GM23248 (cell line): ENCODE results near the gene ARHGAP24. TPM values are rescaled to one million over a fixed set of nuclear protein-coding genes. Genes with fewer than 3 reads are reported as not detected.
A peak's percentile ranks its signal among the peaks of the same experiment; 100 is the strongest.

Experiments used
- DNase-seq: peaks from one replicate; pipeline ENCODE4 v3.0.0-alpha.2; 2015
- H2AFZ ChIP-seq: fragments of 200-600 bp; sonication (generic); 2 replicates; pipeline ENCODE4 v1.6.1; 2016; ENCODE audit warnings: antibody characterized with exemption
- H3F3A ChIP-seq: fragments of 200-600 bp; sonication (generic); 2 replicates; pipeline ENCODE4 v1.6.1; 2016; ENCODE audit warnings: mild to moderate bottlenecking, antibody characterized with exemption, mixed run types; ENCODE audit not compliant: insufficient read depth
- H3K27ac ChIP-seq: fragments of 200-600 bp; sonication (generic); 2 replicates; pipeline ENCODE4 v1.5.1; 2016; ENCODE audit warnings: mild to moderate bottlenecking
- H3K27me3 ChIP-seq: fragments of 200-600 bp; sonication (generic); replicated peaks from 2 replicates; pipeline ENCODE4 v1.6.1; 2016; ENCODE audit warnings: mild to moderate bottlenecking; ENCODE audit not compliant: insufficient read depth
- H3K36me3 ChIP-seq: fragments of 200-600 bp; sonication (generic); 2 replicates; pipeline ENCODE4 v1.6.1; 2016; ENCODE audit warnings: low read depth, mild to moderate bottlenecking
- H3K4me1 ChIP-seq: fragments of 200-600 bp; sonication (generic); 2 replicates; pipeline ENCODE4 v1.6.1; 2016; ENCODE audit warnings: mild to moderate bottlenecking; ENCODE audit not compliant: insufficient read depth
- H3K4me2 ChIP-seq: fragments of 200-600 bp; sonication (generic); one replicate; pipeline ENCODE4 v1.6.1; 2016; ENCODE audit warnings: mild to moderate bottlenecking; ENCODE audit not compliant: unreplicated experiment
- H3K4me3 ChIP-seq: fragments of 200-600 bp; sonication (generic); 2 replicates; pipeline ENCODE4 v1.5.1; 2016; ENCODE audit warnings: mild to moderate bottlenecking
- H3K79me2 ChIP-seq: fragments of 200-600 bp; sonication (generic); 2 replicates; pipeline ENCODE4 v1.6.1; 2016; ENCODE audit warnings: mild to moderate bottlenecking; ENCODE audit not compliant: insufficient read depth
- H3K9ac ChIP-seq: fragments of 200-600 bp; sonication (generic); 2 replicates; pipeline ENCODE4 v1.6.1; 2016; ENCODE audit warnings: mild to moderate bottlenecking
- H3K9me2 ChIP-seq: fragments of 200-600 bp; sonication (generic); 2 replicates; pipeline ENCODE4 v1.6.1; 2016; ENCODE audit warnings: mixed run types, mild to moderate bottlenecking, moderate library complexity; ENCODE audit not compliant: insufficient read depth
- H3K9me3 ChIP-seq: fragments of 200-600 bp; sonication (generic); one replicate; pipeline ENCODE4 v1.6.1; 2017; ENCODE audit warnings: low read depth
- H4K20me1 ChIP-seq: fragments of 200-600 bp; sonication (generic); 2 replicates; pipeline ENCODE4 v1.6.0; 2016; ENCODE audit not compliant: insufficient read depth
- EZH2 ChIP-seq: fragments of 200-600 bp; sonication (generic); IDR thresholded peaks from 2 replicates; pipeline ENCODE4 v1.6.1; 2018; ENCODE audit warnings: antibody characterized with exemption, mild to moderate bottlenecking; ENCODE audit not compliant: insufficient read depth, poor library complexity, severe bottlenecking
- EZH2phosphoT487 ChIP-seq: fragments of 200-600 bp; sonication (generic); IDR thresholded peaks from 2 replicates; pipeline ENCODE4 v1.6.1; 2018; ENCODE audit warnings: antibody characterized with exemption, moderate library complexity, mild to moderate bottlenecking, low read depth; ENCODE audit not compliant: insufficient read depth
- WGBS, 2 experiments: methylation state at CpG; one replicate each; pipeline ENCODE4 v1.1.6; 2015 to 2017; ENCODE audit warnings: low lambda C conversion rate in 2 of 2, low coverage in 1 of 2; ENCODE audit errors: missing lambda C conversion rate in 2 of 2; 5-methylcytosine and 5-hydroxymethylcytosine counted together
- in situ Hi-C: fragments of 300-500 bp; cut with MboI; formaldehyde crosslinking; loops from 2 replicates; pipeline ENCODE4 v1.15.0; 2020
- polyA plus RNA-seq: library from polyadenylated mRNA; unstranded; fragments of >200 nt; fragmentation: Nextera tagmentation; extraction: Ambion mirVana; gene quantifications from 2 replicates; pipeline ENCODE4 v1.2.1, GENCODE V29; 2016
- total RNA-seq: library from RNA; depleted of rRNA; stranded (reverse); fragments of >200 nt; shearing (Covaris generic); gene quantifications from 2 replicates; pipeline ENCODE4 v1.2.3, GENCODE V29; 2014

ARHGAP24 gene
- total and polyA plus RNA-seq, 2 experiments from 2014 or later: 24.1 to 31.6 TPM

GRCh38 chr4:85773372-85773771 is 298.4 kb downstream of the ARHGAP24 start:
- in situ Hi-C loops: no loop called here
- no peak overlapping the region for H3K27ac ChIP-seq

GRCh38 chr4:85774000-85774399 is 299.1 kb downstream of the ARHGAP24 start:
- WGBS, 2 experiments: 96 to 97% methylated on average over 1 of the region's 1 CpG
- no peak overlapping the region for H2AFZ ChIP-seq
- no peaks in the 10 kb centered on the region for H3K27me3 ChIP-seq
- H3K27ac ChIP-seq: no peak overlapping the region
- no peaks in the 10 kb centered on the region for H3K9me3 ChIP-seq
- no peak overlapping the region for H3K4me3 ChIP-seq
- in situ Hi-C loops: no loop called here
- TF ChIP-seq EZH2: no peak
- peaks cover 19% of the 10 kb centered on the region; the same call in 1 of the 2 replicates for H3F3A ChIP-seq
- H3K36me3 ChIP-seq: no peaks in the 10 kb centered on the region
- H3K4me2 ChIP-seq: no peak overlapping the region
- no peaks in the 10 kb centered on the region for H4K20me1 ChIP-seq
- H3K9me2 ChIP-seq: no peaks in the 10 kb centered on the region
- no peak overlapping the region for H3K9ac ChIP-seq
- H3K79me2 ChIP-seq: peaks cover 14% of the 10 kb centered on the region
- DNase-seq: no peak
- H3K4me1 ChIP-seq: peaks cover 37% of the 10 kb centered on the region

More at GRCh38 chr4:85773372-85773771, 298.4 kb downstream of the ARHGAP24 start:
- Histone ChIP-seq H2AFZ (no peak overlapping the region), H3K79me2 (peaks cover 11% of the 10 kb centered on the region), H3K9me2 (no peaks in the 10 kb centered on the region), H3K27me3 (no peaks in the 10 kb centered on the region), H4K20me1 (no peaks in the 10 kb centered on the region), H3K9ac (no peak overlapping the region), H3K4me1 (peaks cover 36% of the 10 kb centered on the region), H3K36me3 (no peaks in the 10 kb centered on the region), H3K9me3 (no peaks in the 10 kb centered on the region), H3K4me3 (no peak overlapping the region), H3F3A (peaks cover 12% of the 10 kb centered on the region; the same call in 1 of the 2 replicates), H3K4me2 (no peak overlapping the region)
- WGBS, 2 experiments: 94 to 96% methylated on average over 1 of the region's 1 CpG
- TF ChIP-seq EZH2 (no peak), EZH2phosphoT487 (no peak)
- no peak for DNase-seq

GRCh38 chr4:85774489-85774888 is 299.5 kb downstream of the ARHGAP24 start:
- TF ChIP-seq EZH2phosphoT487: no peak
- no peak for TF ChIP-seq EZH2
- in situ Hi-C loops: no loop called here

GRCh38 chr4:85776096-85776495 is 301.1 kb downstream of the ARHGAP24 start:
- DNase-seq: no peak
- WGBS, 2 experiments: 9 to 13% methylated on average over 2 of the region's 2 CpGs
- Histone ChIP-seq H3K4me3 (0 out of 2 replicates have a peak overlapping the region, but pooled peaks have one; percentile 22), H3K4me2 (peak overlapping the region; percentile 3), H3K4me1 (peaks cover 45% of the 10 kb centered on the region), H3K27ac (0 out of 2 replicates have a peak overlapping the region, but pooled peaks have one; percentile 1), H3K79me2 (peaks cover 35% of the 10 kb centered on the region), H4K20me1 (no peaks in the 10 kb centered on the region), H3F3A (peaks cover 31% of the 10 kb centered on the region; the same call in 1 of the 2 replicates), H3K36me3 (no peaks in the 10 kb centered on the region), H3K9me2 (no peaks in the 10 kb centered on the region), H3K9ac (no peak overlapping the region; the same call in 1 of the 2 replicates), H3K9me3 (no peaks in the 10 kb centered on the region), H3K27me3 (no peaks in the 10 kb centered on the region), H2AFZ (0 out of 2 replicates have a peak overlapping the region, but pooled peaks have one; percentile 11)
- in situ Hi-C loops: no loop called here
- TF ChIP-seq EZH2phosphoT487: no peak
- no peak for TF ChIP-seq EZH2

More at GRCh38 chr4:85774489-85774888, 299.5 kb downstream of the ARHGAP24 start:
- Histone ChIP-seq H3K9me3 (no peaks in the 10 kb centered on the region), H3K27me3 (no peaks in the 10 kb centered on the region), H3K36me3 (no peaks in the 10 kb centered on the region), H2AFZ (no peak overlapping the region), H3F3A (peaks cover 24% of the 10 kb centered on the region; the same call in 1 of the 2 replicates), H3K4me3 (no peak overlapping the region), H3K79me2 (peaks cover 19% of the 10 kb centered on the region), H3K27ac (no peak overlapping the region), H4K20me1 (no peaks in the 10 kb centered on the region), H3K9ac (no peak overlapping the region), H3K9me2 (no peaks in the 10 kb centered on the region), H3K4me2 (no peak overlapping the region), H3K4me1 (peaks cover 37% of the 10 kb centered on the region)
- 96 to 97% methylated on average over 3 of the region's 3 CpGs for WGBS, 2 experiments
- no peak for DNase-seq
